Kidney epithelial cell (primary cell): ENCODE data around the gene LMBRD1. TPM values are rescaled to one million over a fixed set of nuclear protein-coding genes. Genes with fewer than 3 reads are reported as not detected.
"Not testable (repeated sequence)": the region's sequence is repeated elsewhere in the genome, so short reads cannot be mapped to it uniquely, and the experiment has no call there.

Experiments
- DNase-seq: peaks from one replicate; pipeline ENCODE4 v3.0.0-alpha.2; 2010; ENCODE audit warnings: low read depth
- H3K27me3 ChIP-seq: 2 replicates; pipeline ENCODE4 v1.6.0; 2011; ENCODE audit warnings: low read length; ENCODE audit not compliant: control insufficient read depth, insufficient read depth
- H3K36me3 ChIP-seq: 2 replicates; pipeline ENCODE4 v1.5.1; 2011; ENCODE audit warnings: low read length; ENCODE audit not compliant: control insufficient read depth, insufficient read depth
- H3K4me3 ChIP-seq: 2 replicates; pipeline ENCODE4 v1.5.1; 2011; ENCODE audit warnings: low read depth, mild to moderate bottlenecking, control low read depth, low read length
- CTCF ChIP-seq: IDR thresholded peaks from 2 replicates; pipeline ENCODE4 v1.5.1; 2011; ENCODE audit warnings: mild to moderate bottlenecking, moderate library complexity, low read length, control low read depth, inconsistent platforms; ENCODE audit not compliant: insufficient read depth, poor library complexity, severe bottlenecking
- total RNA-seq: library from RNA; depleted of rRNA; stranded (reverse); fragments of >200 nt; gene quantifications from 2 replicates; pipeline ENCODE4 v1.2.3, GENCODE V29; 2015

LMBRD1 gene
- total RNA-seq, 1 donor from 2014 or later, result 33.6 TPM

GRCh38 chr6:69795469-69796072 lies 1.2 kb downstream of the LMBRD1 start:
- peak overlapping the region; percentile 97 for H3K4me3 ChIP-seq
- no peaks in the 10 kb centered on the region for H3K36me3 ChIP-seq
- no peak for TF ChIP-seq CTCF
- DNase-seq, result no peak
- H3K27me3 ChIP-seq, result no peaks in the 10 kb centered on the region

- Histone ChIP-seq H3K36me3 (no peaks in the 10 kb centered on the region), H3K27me3 (no peaks in the 10 kb centered on the region), H3K4me3 (no peak overlapping the region)
- DNase-seq, result no peak
- no peak for TF ChIP-seq CTCF
These were observed 4.5 kb downstream of the LMBRD1 start for GRCh38 chr6:69792292-69792691.

- peak; percentile 45 for DNase-seq
- no peak overlapping the region for H3K4me3 ChIP-seq
- no peaks in the 10 kb centered on the region for H3K36me3 ChIP-seq
- TF ChIP-seq CTCF, result no peak
- H3K27me3 ChIP-seq, result no peaks in the 10 kb centered on the region
These were observed 5.7 kb downstream of the LMBRD1 start for GRCh38 chr6:69791065-69791471.

GRCh38 chr6:69790629-69791028 lies 6.2 kb downstream of the LMBRD1 start:
- no peak for DNase-seq
- no peak for TF ChIP-seq CTCF
- Histone ChIP-seq H3K36me3 (no peaks in the 10 kb centered on the region), H3K4me3 (no peak overlapping the region), H3K27me3 (no peaks in the 10 kb centered on the region)

GRCh38 chr6:69789578-69789977 lies 7.2 kb downstream of the LMBRD1 start:
- no peak overlapping the region for H3K4me3 ChIP-seq
- no peaks in the 10 kb centered on the region for H3K36me3 ChIP-seq
- DNase-seq, result no peak
- no peaks in the 10 kb centered on the region for H3K27me3 ChIP-seq
- no peak for TF ChIP-seq CTCF

GRCh38 chr6:69787436-69787835 lies 9.4 kb downstream of the LMBRD1 start:
- H3K4me3 ChIP-seq, H3K36me3 ChIP-seq, DNase-seq, H3K27me3 ChIP-seq: not testable (repeated sequence)
